Mesenchymal stem cell (in vitro differentiated cells and primary cell): ENCODE measurements around the gene ARHGEF35.
A peak's percentile ranks its signal among the peaks of the same experiment; 100 is the strongest.

Experiments used
- DNase-seq: peaks from one replicate; pipeline ENCODE4 v3.0.0-alpha.2; 2013
- H2AFZ ChIP-seq: one replicate; pipeline ENCODE4 v1.6.1; 2013; ENCODE audit warnings: low read depth, mild to moderate bottlenecking, control low read depth, inconsistent platforms, low read length, moderate library complexity
- H2AK5ac ChIP-seq: 2 replicates; pipeline ENCODE4 v1.6.1; 2013; ENCODE audit warnings: low read length, moderate library complexity, mild to moderate bottlenecking, inconsistent platforms; ENCODE audit not compliant: severe bottlenecking
- H2BK120ac ChIP-seq: one replicate; pipeline ENCODE4 v1.6.1; 2013; ENCODE audit warnings: low read depth, mild to moderate bottlenecking, inconsistent platforms, low read length, moderate library complexity
- H2BK12ac ChIP-seq, 2 experiments: one replicate each; pipeline ENCODE4 v1.6.1; 2013; ENCODE audit warnings: inconsistent platforms in 2 of 2, low read length in 2 of 2, mild to moderate bottlenecking in 2 of 2, moderate library complexity in 2 of 2, control low read depth in 1 of 2
- H2BK15ac ChIP-seq: one replicate; pipeline ENCODE4 v1.6.1; 2013; ENCODE audit warnings: mild to moderate bottlenecking, low read depth, inconsistent platforms; ENCODE audit not compliant: poor library complexity, severe bottlenecking
- H2BK5ac ChIP-seq: 2 replicates; pipeline ENCODE4 v1.6.1; 2013; ENCODE audit warnings: low read depth, mild to moderate bottlenecking, low read length, control low read depth, inconsistent platforms; ENCODE audit not compliant: poor library complexity, severe bottlenecking
- H3K14ac ChIP-seq, 2 experiments: one replicate each; pipeline ENCODE4 v1.6.1; 2013; ENCODE audit warnings: inconsistent platforms in 2 of 2, low read length in 2 of 2, control low read depth in 1 of 2, mild to moderate bottlenecking in 1 of 2, moderate library complexity in 1 of 2
- H3K18ac ChIP-seq, 2 experiments: one replicate each; pipeline ENCODE4 v1.6.1; 2013; ENCODE audit warnings: inconsistent platforms in 2 of 2, low read length in 2 of 2, control low read depth in 1 of 2, low read depth in 1 of 2, mild to moderate bottlenecking in 1 of 2
- H3K23ac ChIP-seq, 2 experiments: one replicate each; pipeline ENCODE4 v1.6.1; 2013; ENCODE audit warnings: inconsistent platforms in 2 of 2, low read length in 2 of 2, mild to moderate bottlenecking in 2 of 2, moderate library complexity in 2 of 2, control low read depth in 1 of 2
- H3K27ac ChIP-seq: 2 replicates; pipeline ENCODE4 v1.5.1; 2013; ENCODE audit warnings: mild to moderate bottlenecking, moderate library complexity, low read length, control low read depth, inconsistent platforms; ENCODE audit not compliant: poor library complexity, severe bottlenecking
- H3K27me3 ChIP-seq, 2 experiments: 2 replicates each; pipeline versions ENCODE4 v1.6.1 to v1.7.0; 2013; ENCODE audit warnings: low read length in 2 of 2, mild to moderate bottlenecking in 2 of 2, moderate library complexity in 2 of 2, control low read depth in 1 of 2, inconsistent platforms in 1 of 2; ENCODE audit not compliant: control insufficient read depth in 1 of 2, insufficient read depth in 1 of 2
- H3K36me3 ChIP-seq, 2 experiments: 2 replicates each; pipeline versions ENCODE4 v1.6.1 to v1.7.0; 2013; ENCODE audit warnings: low read length in 2 of 2, control low read depth in 1 of 2, inconsistent platforms in 1 of 2, low read depth in 1 of 2, mild to moderate bottlenecking in 1 of 2; ENCODE audit not compliant: insufficient read depth in 2 of 2, control insufficient read depth in 1 of 2
- H3K4ac ChIP-seq, 2 experiments: one replicate each; pipeline ENCODE4 v1.6.1; 2013; ENCODE audit warnings: inconsistent platforms in 2 of 2, low read length in 2 of 2, mild to moderate bottlenecking in 2 of 2, moderate library complexity in 2 of 2, control low read depth in 1 of 2, low read depth in 1 of 2
- H3K4me1 ChIP-seq: 2 replicates; pipeline ENCODE4 v1.6.1; 2013; ENCODE audit warnings: low read depth, low read length, control low read depth; ENCODE audit not compliant: control insufficient read depth, insufficient read depth
- H3K4me2 ChIP-seq: 2 replicates; pipeline ENCODE4 v1.6.1; 2013; ENCODE audit warnings: low read length, mild to moderate bottlenecking, inconsistent platforms; ENCODE audit not compliant: poor library complexity, severe bottlenecking
- H3K4me3 ChIP-seq, 2 experiments: 2 replicates each; pipeline versions ENCODE4 v1.5.1 to v1.7.0; 2013; ENCODE audit warnings: low read length in 2 of 2, mild to moderate bottlenecking in 2 of 2, control low read depth in 1 of 2, low read depth in 1 of 2; ENCODE audit not compliant: insufficient read depth in 1 of 2
- H3K79me1 ChIP-seq: replicated peaks from 2 replicates; pipeline ENCODE4 v1.6.1; 2013; ENCODE audit warnings: mild to moderate bottlenecking, control low read depth, low read length, inconsistent platforms; ENCODE audit not compliant: poor library complexity, severe bottlenecking
- H3K9ac ChIP-seq: 2 replicates; pipeline ENCODE4 v1.7.0; 2013; ENCODE audit warnings: mild to moderate bottlenecking, low read length, moderate library complexity
- H3K9me3 ChIP-seq: 2 replicates; pipeline ENCODE4 v1.7.0; 2013; ENCODE audit warnings: mild to moderate bottlenecking, low read length; ENCODE audit not compliant: control insufficient read depth
- H4K8ac ChIP-seq: one replicate; pipeline ENCODE4 v1.6.1; 2013; ENCODE audit warnings: inconsistent platforms, mild to moderate bottlenecking, low read length, moderate library complexity
- H4K91ac ChIP-seq: one replicate; pipeline ENCODE4 v1.6.1; 2013; ENCODE audit warnings: mild to moderate bottlenecking, low read length, inconsistent platforms
- WGBS: methylation state at CpG from one replicate; pipeline ENCODE4 v1.1.7; 2013; ENCODE audit warnings: mixed read lengths; 5-methylcytosine and 5-hydroxymethylcytosine counted together

Gene ARHGEF35

DNA sequence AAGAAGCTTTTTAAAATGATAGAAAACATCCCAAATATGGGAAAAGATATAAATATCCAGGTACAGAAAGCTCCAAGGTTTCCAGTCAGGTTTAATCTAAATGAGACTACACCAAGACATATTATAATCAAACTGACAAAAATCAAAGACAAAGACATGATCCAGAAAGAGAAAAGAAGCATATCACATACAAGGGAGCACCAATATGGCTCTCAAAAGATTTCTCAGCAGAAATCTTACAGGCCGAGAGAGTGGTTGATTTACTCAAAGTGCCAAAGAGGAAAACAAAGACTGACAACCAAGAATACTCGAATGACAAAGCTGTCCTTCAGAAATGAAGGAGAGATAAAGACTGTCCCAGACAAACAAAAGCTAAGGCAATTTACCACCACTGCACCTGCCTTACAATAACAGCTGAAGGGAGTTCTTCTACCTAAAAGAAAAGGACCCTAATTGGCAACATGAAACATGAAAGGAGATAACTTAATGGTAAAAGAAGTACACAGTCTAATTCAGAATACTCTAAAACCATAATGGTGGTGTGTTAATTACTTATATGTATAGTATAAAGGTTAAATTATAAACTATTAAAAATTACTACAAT, 47.3 kb downstream of the ARHGEF35 start:
- Histone ChIP-seq H2BK120ac (no peak overlapping the region), H3K4me3 (no peak overlapping the region), H3K18ac (no peak overlapping the region), H3K27me3 (no peaks in the 10 kb centered on the region), H2BK12ac (no peak overlapping the region), H4K8ac (no peak overlapping the region), H4K91ac (no peak overlapping the region), H3K14ac (no peak overlapping the region), H3K27ac (no peak overlapping the region), H3K4me2 (no peak overlapping the region), H2BK5ac (no peak overlapping the region), H2AFZ (no peak overlapping the region), H3K9ac (no peak overlapping the region), H3K79me1 (no peaks in the 10 kb centered on the region), H3K4me1 (no peaks in the 10 kb centered on the region), H3K9me3 (peaks cover 45% of the 10 kb centered on the region), H3K4ac (no peak overlapping the region), H3K23ac (no peak overlapping the region), H2BK15ac (no peak overlapping the region), H3K36me3 (no peaks in the 10 kb centered on the region), H2AK5ac (no peak overlapping the region)
- WGBS, result 61% methylated on average over 2 of the region's 2 CpGs
- no peak for DNase-seq

DNA sequence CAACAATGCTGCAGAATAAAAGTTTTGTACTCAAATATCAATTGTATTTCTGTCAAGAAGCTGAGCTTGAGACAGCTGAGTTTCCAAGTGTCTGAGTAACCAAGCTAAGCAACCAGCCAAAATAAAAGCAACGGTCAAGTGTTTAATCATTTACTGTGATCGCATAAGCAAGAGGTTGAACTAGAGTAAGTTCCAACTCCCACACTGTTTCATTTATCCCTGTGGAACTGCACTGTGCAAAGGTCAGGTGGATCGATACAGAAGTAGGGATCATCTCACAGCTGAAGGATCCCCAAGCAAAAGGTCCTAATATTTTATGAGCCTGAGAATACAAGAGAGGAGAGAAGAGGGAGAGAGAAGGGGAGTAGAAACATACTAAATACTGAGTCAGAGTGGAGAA, 51.2 kb downstream of the ARHGEF35 start:
- Histone ChIP-seq H2AFZ (no peak overlapping the region), H3K23ac (no peak overlapping the region), H3K4me1 (no peaks in the 10 kb centered on the region), H3K9ac (no peak overlapping the region), H3K14ac (no peak overlapping the region), H3K4me3 (no peak overlapping the region), H3K79me1 (no peaks in the 10 kb centered on the region), H3K27ac (no peak overlapping the region), H4K8ac (no peak overlapping the region), H3K9me3 (peaks cover 46% of the 10 kb centered on the region), H3K4ac (no peak overlapping the region), H3K36me3 (no peaks in the 10 kb centered on the region), H3K27me3 (no peaks in the 10 kb centered on the region), H2BK15ac (no peak overlapping the region), H4K91ac (peak overlapping the region; percentile 34), H2BK5ac (no peak overlapping the region), H3K18ac (no peak overlapping the region), H2AK5ac (no peak overlapping the region), H2BK12ac (no peak overlapping the region), H3K4me2 (no peak overlapping the region), H2BK120ac (no peak overlapping the region)
- 72% methylated on average over 3 of the region's 3 CpGs for WGBS
- DNase-seq, result no peak

DNA sequence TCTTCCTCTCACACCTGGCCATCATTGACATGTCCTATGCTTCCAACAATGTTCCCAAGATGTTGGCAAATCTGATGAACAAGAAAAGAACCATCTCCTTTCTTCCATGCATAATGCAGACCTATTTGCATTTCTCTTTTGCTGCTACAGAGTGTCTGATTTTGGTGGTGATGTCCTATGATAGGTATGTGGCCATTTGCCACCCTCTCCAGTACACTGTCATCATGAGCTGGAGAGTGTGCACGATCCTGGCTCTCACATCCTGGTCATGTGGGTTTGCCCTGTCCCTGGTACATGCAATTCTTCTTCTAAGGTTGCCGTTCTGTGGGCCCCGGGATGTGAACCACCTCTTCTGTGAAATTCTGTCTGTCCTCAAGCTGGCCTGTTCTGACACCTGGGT, 53.4 kb downstream of the ARHGEF35 start:
- Histone ChIP-seq H4K8ac (no peak overlapping the region), H2BK12ac (no peak overlapping the region), H3K4me2 (no peak overlapping the region), H2BK120ac (no peak overlapping the region), H4K91ac (no peak overlapping the region), H3K9ac (no peak overlapping the region), H3K14ac (no peak overlapping the region), H2AFZ (no peak overlapping the region), H3K18ac (no peak overlapping the region), H2BK15ac (no peak overlapping the region), H3K79me1 (no peaks in the 10 kb centered on the region), H3K36me3 (no peaks in the 10 kb centered on the region), H2BK5ac (no peak overlapping the region), H3K27me3 (no peaks in the 10 kb centered on the region), H3K23ac (no peak overlapping the region), H3K4ac (no peak overlapping the region), H3K4me1 (no peaks in the 10 kb centered on the region), H3K4me3 (no peak overlapping the region), H3K27ac (no peak overlapping the region), H3K9me3 (peaks cover 29% of the 10 kb centered on the region), H2AK5ac (no peak overlapping the region)
- DNase-seq, result no peak
- 81% methylated on average over 3 of the region's 3 CpGs for WGBS

DNA sequence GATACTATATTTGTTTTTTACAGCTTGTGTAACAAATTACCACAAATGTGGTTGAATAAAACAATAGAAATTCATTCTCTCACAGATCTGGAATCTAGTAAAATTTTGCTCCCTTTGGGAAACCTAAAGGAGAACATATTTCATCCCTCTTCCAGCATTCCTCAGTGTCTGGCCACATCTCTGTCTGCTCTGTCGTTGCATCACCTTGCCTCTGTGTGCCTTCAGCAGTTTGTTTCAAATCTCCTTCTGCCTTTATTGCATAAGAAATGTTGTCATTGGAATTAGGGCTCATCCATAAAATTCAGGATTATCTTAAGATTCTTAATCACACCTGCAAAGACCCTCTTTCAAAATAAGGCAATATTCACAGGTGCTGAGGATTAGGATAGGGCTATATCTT, 58.1 kb downstream of the ARHGEF35 start:
- H2AFZ ChIP-seq, result no peak overlapping the region
- no peaks in the 10 kb centered on the region for H3K4me1 ChIP-seq
- peaks cover 6% of the 10 kb centered on the region for H3K9me3 ChIP-seq
- H3K18ac ChIP-seq, result no peak overlapping the region
- H3K23ac ChIP-seq, result no peak overlapping the region
- H3K36me3 ChIP-seq, result no peaks in the 10 kb centered on the region
- H3K4me2 ChIP-seq, result no peak overlapping the region
- H4K8ac ChIP-seq, result no peak overlapping the region
- no peak for DNase-seq
- H3K27me3 ChIP-seq, result no peaks in the 10 kb centered on the region
- H3K79me1 ChIP-seq, result no peaks in the 10 kb centered on the region
- H2AK5ac ChIP-seq, result no peak overlapping the region
- no peak overlapping the region for H3K27ac ChIP-seq
- H2BK120ac ChIP-seq, result no peak overlapping the region
- H2BK5ac ChIP-seq, result no peak overlapping the region
- no peak overlapping the region for H3K9ac ChIP-seq
- H4K91ac ChIP-seq, result no peak overlapping the region
- 75% methylated on average over 1 of the region's 1 CpG for WGBS
- no peak overlapping the region for H3K14ac ChIP-seq
- H2BK15ac ChIP-seq, result no peak overlapping the region
- no peak overlapping the region for H2BK12ac ChIP-seq
- H3K4ac ChIP-seq, result no peak overlapping the region
- H3K4me3 ChIP-seq, result no peak overlapping the region
